PFSK-1 (cell line): ENCODE results near the gene PLA2G2E.

ENCODE experiments used
- POLR2AphosphoS5 ChIP-seq: IDR thresholded peaks from 2 replicates; pipeline ENCODE4 v1.6.1; 2012; ENCODE audit warnings: low read depth, mild to moderate bottlenecking, control low read depth, low read length, moderate library complexity
- REST ChIP-seq, 2 experiments: IDR thresholded peaks; 2 replicates each; pipeline versions ENCODE4 v1.6.1 to v1.8.0; 2011 to 2012; ENCODE audit warnings: low read depth in 2 of 2, low read length in 2 of 2, control low read depth in 1 of 2, inconsistent platforms in 1 of 2, mild to moderate bottlenecking in 1 of 2, moderate library complexity in 1 of 2; ENCODE audit not compliant: insufficient read depth in 1 of 2
- SIN3A ChIP-seq: IDR thresholded peaks from 2 replicates; pipeline ENCODE4 v1.6.1; 2012; ENCODE audit warnings: mild to moderate bottlenecking, low read length, moderate library complexity, borderline replicate concordance; ENCODE audit not compliant: insufficient read depth

DNA sequence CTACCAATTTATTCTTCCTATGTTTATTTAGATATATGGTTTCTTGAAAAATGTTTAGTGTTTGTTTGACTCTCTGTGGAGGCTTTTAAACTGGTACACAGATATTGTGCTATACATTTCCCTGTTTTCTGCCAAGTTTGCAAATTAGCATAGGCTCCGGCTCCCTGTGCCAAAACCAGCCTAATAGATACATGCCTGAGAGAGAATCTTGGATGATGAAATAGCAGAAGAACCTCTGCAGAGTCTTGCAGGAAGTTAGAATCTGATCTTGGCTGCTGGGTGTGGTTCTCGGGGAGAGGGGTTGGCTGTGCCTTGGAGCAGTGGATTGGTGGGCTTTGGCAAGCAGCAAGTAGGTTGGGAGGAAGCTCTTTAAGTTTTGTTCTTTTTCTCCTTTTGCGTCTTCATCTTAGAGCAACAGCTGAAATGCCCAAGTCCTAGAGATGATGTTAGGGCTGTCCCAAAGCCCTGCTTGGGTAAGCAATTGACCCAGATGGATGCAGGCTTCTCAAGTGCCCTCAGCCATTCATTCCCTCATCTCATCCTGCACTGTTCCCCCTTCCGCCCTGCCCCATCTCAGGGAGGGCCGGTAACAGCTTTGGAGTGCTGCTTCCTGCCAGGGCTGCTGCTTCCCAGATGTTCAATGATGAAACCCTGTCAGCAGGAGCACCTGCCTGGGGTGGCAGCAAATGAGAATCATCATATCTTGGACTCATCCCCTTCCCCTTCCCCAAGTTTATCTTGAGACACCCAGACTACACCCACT is 46.7 kb upstream of the PLA2G2E start:
- no peak for TF ChIP-seq POLR2AphosphoS5
- no peak for TF ChIP-seq SIN3A
- no peak for TF ChIP-seq REST (IDR thresholded peaks at IDR 0.05; ENCODE audit: insufficient read depth in 1 of 2, low read depth in 2 of 2, low read length in 2 of 2)
